Measurements from ENCODE around the gene EHBP1L1.

- TF ChIP-seq EZH2 (IDR thresholded peaks at IDR 0.05) (no peak), POLR2AphosphoS5 (IDR thresholded peaks at IDR 0.05; ENCODE audit: borderline replicate concordance, low read depth, low read length) (no peak)
These were observed 64.8 kb downstream of the EHBP1L1 start for GRCh38 chr11:65640483-65641296.
